CD4-positive, alpha-beta T cell (primary cell): ENCODE data around the gene SFTA2. TPM values are rescaled to one million over a fixed set of nuclear protein-coding genes. Genes with fewer than 3 reads are reported as not detected.

Experiments used
- ATAC-seq: fragments of 200-7000 bp; cut with Tn5 transposase; one replicate; pipeline ENCODE4 v1.10.0; 2022; ENCODE audit warnings: mild to moderate bottlenecking; ENCODE audit not compliant: poor library complexity
- CTCF ChIA-PET: fragments of 350-600 bp; sonication (Branson Sonifier 250); formaldehyde crosslinking; loops from one replicate; lab custom pipeline; 2021; ENCODE audit warnings: antibody characterized with exemption, inconsistent platforms; lab: Charles Lee
- POLR2A ChIA-PET: fragments of 350-600 bp; sonication (Branson Sonifier 250); formaldehyde crosslinking; loops from one replicate; lab custom pipeline; 2021; ENCODE audit warnings: antibody characterized with exemption, inconsistent platforms; lab: Charles Lee
- DNase-seq, 14 experiments: peaks; one replicate each; pipeline ENCODE4 v3.0.0-alpha.2; 2013 to 2020; ENCODE audit warnings: mixed read lengths in 2 of 14
- H3K27ac ChIP-seq, 2 donors: one replicate each; pipeline versions ENCODE4 v1.5.1 to v1.7.0; 2013; ENCODE audit warnings: low read length in 2 of 2, low read depth in 1 of 2, mild to moderate bottlenecking in 1 of 2
- H3K27me3 ChIP-seq, 2 experiments: 1 replicate in 1 of 2; 2 replicates in 1 of 2; pipeline versions ENCODE4 v1.6.1 to v1.7.0; 2013; ENCODE audit warnings: low read length in 2 of 2, control low read depth in 1 of 2, mild to moderate bottlenecking in 1 of 2, moderate library complexity in 1 of 2; ENCODE audit not compliant: insufficient read depth in 2 of 2, control insufficient read depth in 1 of 2
- H3K36me3 ChIP-seq: one replicate; pipeline ENCODE4 v1.6.1; 2013; ENCODE audit warnings: low read length, control low read depth; ENCODE audit not compliant: insufficient read depth
- H3K4me1 ChIP-seq: one replicate; pipeline ENCODE4 v1.6.1; 2013; ENCODE audit warnings: low read length, control low read depth; ENCODE audit not compliant: insufficient read depth
- H3K4me3 ChIP-seq: one replicate; pipeline ENCODE4 v1.5.1; 2013; ENCODE audit warnings: mild to moderate bottlenecking, low read length, moderate library complexity
- H3K9me3 ChIP-seq, 2 experiments: 1 replicate in 1 of 2; 2 replicates in 1 of 2; pipeline versions ENCODE4 v1.6.1 to v1.7.0; 2013; ENCODE audit warnings: low read length in 2 of 2, mild to moderate bottlenecking in 2 of 2, control low read depth in 1 of 2, moderate library complexity in 1 of 2; ENCODE audit not compliant: control insufficient read depth in 1 of 2, insufficient read depth in 1 of 2
- H3K27ac Mint-ChIP-seq: one replicate; pipeline ENCODE4 v1.8.0; 2020; ENCODE audit warnings: mixed read lengths
- H3K27me3 Mint-ChIP-seq: one replicate; pipeline ENCODE4 v1.8.0; 2021; ENCODE audit warnings: mixed read lengths
- H3K36me3 Mint-ChIP-seq: one replicate; pipeline ENCODE4 v1.8.0; 2021; ENCODE audit warnings: low read depth, mixed read lengths
- H3K4me1 Mint-ChIP-seq: one replicate; pipeline ENCODE4 v1.8.0; 2021; ENCODE audit warnings: low read depth, mixed read lengths
- H3K4me3 Mint-ChIP-seq: one replicate; pipeline ENCODE4 v1.8.0; 2020; ENCODE audit warnings: mild to moderate bottlenecking, mixed read lengths
- H3K9me3 Mint-ChIP-seq: one replicate; pipeline ENCODE4 v1.8.0; 2020; ENCODE audit warnings: mixed read lengths
- intact Hi-C, 2 experiments: fragments of 100-400 bp; cut with DNase I in 1 of 2; cut with micrococcal nuclease in 1 of 2; formaldehyde crosslinking; loops; one replicate each; pipeline versions ENCODE4 v1.15.1 to v1.9.0; 2023 to 2025; cut with DNase I, micrococcal nuclease
- polyA plus RNA-seq, 2 donors: library from polyadenylated mRNA; unstranded; fragments of 120-200 nt; gene quantifications; one replicate each; pipeline ENCODE4 v1.2.1, GENCODE V29; 2013
- total RNA-seq, 174 experiments: library from RNA in 2 of 174; stranded (reverse) in 2 of 174; gene quantifications; one replicate each; pipeline ENCODE4 v1.2.3 and lab custom pipeline; 2021 to 2026
- TF ChIP-seq, protein P1 (sequence below): fragments of 200-600 bp; IDR thresholded peaks from one replicate; pipeline ENCODE4 v1.8.0; 2022; ENCODE audit warnings: antibody characterized with exemption, mild to moderate bottlenecking

Gene SFTA2
- total RNA-seq (not detected), total RNA-seq (lab: John Stamatoyannopoulos, UW) (0 to 0.47 (median 0) reads per million in 172 experiments)
- not detected for polyA plus RNA-seq (2013, experiment 1 of 2)
- not detected for polyA plus RNA-seq (2013, experiment 2 of 2)

DNA sequence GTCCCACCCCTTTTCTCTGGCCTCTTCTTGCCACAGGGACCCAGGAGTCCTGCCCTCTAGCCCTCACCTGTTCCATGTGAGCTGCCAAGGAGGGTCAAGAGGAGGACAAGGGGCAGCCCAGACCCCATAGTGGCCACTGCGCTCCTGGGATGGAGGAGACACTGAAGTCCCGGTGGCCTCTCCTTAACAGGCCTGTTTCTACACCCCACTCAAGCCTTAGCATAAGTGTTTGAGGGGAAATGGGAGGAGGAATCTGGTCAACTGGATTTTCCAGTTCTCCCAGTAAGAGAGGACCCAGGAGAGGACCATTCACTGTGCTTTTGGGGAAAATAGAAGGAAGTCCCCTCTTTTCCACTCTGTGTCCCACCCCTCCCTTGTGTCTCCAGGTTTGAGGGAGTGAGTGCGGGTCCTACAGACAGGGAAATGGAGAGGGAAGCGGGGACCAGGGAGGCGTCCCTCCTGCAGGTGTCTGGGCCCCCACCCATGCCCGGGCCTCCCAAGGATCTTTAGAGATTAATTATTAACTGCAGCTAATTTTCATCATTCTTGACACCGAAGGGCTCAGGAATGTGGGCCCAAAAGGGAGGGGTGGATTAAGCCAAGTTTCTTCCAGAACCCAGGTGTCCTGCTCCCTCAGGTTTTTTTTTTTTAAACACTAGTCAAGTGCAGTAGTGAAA is at the start of gene SFTA2:
TSS of gene SFTA2 (minus strand) at position 202 of the 677 bp plus-strand sequence. CDS start at position 128, 74 bp downstream.
- Mint-ChIP-seq H3K4me1 (no peaks in the 10 kb centered on the region), H3K27me3 (no peaks in the 10 kb centered on the region), H3K36me3 (no peaks in the 10 kb centered on the region), H3K4me3 (no peak within 1 kb of the TSS), H3K27ac (no peak within 1 kb of the TSS), H3K9me3 (peaks cover 3% of the 10 kb centered on the region)
- Histone ChIP-seq H3K4me1 (no peaks in the 10 kb centered on the region), H3K4me3 (no peak within 1 kb of the TSS), H3K36me3 (no peaks in the 10 kb centered on the region), H3K27ac (no peak within 1 kb of the TSS), H3K27me3 (no peaks in the 10 kb centered on the region), H3K9me3 (peaks cover 0 to 6% of the 10 kb centered on the region in 2 experiments)
- ChIA-PET POLR2A (no interaction called here), CTCF (no interaction called here)
- ATAC-seq (no peak), DNase-seq (no peak)
- intact Hi-C loops, result loop anchor here in 1 of 2 experiments (5.0 to 10.0 kb wide), 2 partner anchors 45 to 183 kb away; partner anchors contain the start of genes C6orf15 and PSORS1C1
- TF ChIP-seq, protein P1, sequence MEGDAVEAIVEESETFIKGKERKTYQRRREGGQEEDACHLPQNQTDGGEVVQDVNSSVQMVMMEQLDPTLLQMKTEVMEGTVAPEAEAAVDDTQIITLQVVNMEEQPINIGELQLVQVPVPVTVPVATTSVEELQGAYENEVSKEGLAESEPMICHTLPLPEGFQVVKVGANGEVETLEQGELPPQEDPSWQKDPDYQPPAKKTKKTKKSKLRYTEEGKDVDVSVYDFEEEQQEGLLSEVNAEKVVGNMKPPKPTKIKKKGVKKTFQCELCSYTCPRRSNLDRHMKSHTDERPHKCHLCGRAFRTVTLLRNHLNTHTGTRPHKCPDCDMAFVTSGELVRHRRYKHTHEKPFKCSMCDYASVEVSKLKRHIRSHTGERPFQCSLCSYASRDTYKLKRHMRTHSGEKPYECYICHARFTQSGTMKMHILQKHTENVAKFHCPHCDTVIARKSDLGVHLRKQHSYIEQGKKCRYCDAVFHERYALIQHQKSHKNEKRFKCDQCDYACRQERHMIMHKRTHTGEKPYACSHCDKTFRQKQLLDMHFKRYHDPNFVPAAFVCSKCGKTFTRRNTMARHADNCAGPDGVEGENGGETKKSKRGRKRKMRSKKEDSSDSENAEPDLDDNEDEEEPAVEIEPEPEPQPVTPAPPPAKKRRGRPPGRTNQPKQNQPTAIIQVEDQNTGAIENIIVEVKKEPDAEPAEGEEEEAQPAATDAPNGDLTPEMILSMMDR, result no peak

DNA sequence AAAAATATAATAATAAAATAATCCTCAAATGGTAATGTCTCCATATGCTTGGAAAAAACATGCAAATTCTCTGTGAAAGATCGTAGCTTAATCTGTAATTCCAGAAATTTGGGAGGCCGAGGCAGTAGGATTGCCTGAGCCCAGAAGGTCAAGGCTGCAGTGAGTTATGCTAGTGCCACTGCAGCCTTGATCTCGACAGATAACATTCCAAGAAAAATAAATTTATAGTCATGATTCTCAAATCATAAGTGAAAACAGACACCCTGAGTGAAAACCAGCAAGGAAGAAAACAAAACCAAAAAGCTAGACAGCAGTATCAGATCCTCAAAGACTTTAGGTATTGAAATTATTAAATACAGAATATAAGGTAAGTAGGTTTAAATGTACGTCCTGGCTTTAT is 47.7 kb upstream of the SFTA2 start:
- no peaks in the 10 kb centered on the region for H3K9me3 Mint-ChIP-seq
- H3K27me3 Mint-ChIP-seq, result peaks cover 42% of the 10 kb centered on the region

DNA sequence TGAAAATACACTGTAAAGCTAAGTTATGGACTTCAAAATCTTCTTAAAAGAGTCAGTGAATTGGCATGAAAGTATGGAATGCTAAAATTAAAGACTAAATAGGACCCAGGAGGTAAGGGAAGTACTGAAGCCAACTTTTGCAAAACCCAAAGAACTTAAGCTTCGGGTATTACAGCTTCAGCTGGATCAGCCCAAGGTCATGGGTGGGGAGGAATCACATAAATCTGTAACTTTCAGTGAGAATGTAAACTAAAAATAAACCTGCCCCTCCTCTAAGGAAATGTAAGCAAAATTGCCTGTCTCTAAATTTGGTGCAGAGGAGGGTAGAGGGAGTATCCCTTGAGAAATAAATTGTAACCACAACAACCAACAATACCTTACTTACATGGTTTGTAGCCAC is 47.2 kb upstream of the SFTA2 start:
- Histone ChIP-seq H3K4me1 (no peaks in the 10 kb centered on the region), H3K4me3 (no peak overlapping the region), H3K27me3 (peaks cover 4 to 6% of the 10 kb centered on the region in 2 experiments), H3K9me3 (no peaks in the 10 kb centered on the region), H3K27ac (no peak overlapping the region), H3K36me3 (no peaks in the 10 kb centered on the region)
- TF ChIP-seq, protein P1, result no peak
- Mint-ChIP-seq H3K27me3 (peaks cover 42% of the 10 kb centered on the region), H3K9me3 (no peaks in the 10 kb centered on the region), H3K36me3 (no peaks in the 10 kb centered on the region), H3K4me3 (no peak overlapping the region), H3K27ac (no peak overlapping the region), H3K4me1 (no peaks in the 10 kb centered on the region)
- ATAC-seq (no peak), DNase-seq (no peak)
- intact Hi-C loops, result loop anchor here in 1 of 2 experiments (5.0 kb wide), 1 partner anchor 47 kb away; the partner anchor contains the start of gene SFTA2
- ChIA-PET CTCF (interaction anchor here (0.5 to 1.1 kb wide), 2 partner anchors 21 to 191 kb away, joined by 3 to 5 read pairs; no protein-coding TSS in a partner anchor), POLR2A (interaction anchor here (1.2 kb wide), 1 partner anchor 23 kb away, joined by 5 read pairs; no protein-coding TSS in a partner anchor)

More for the DNA sequence above, 47.7 kb upstream of the SFTA2 start:
- H3K36me3 ChIP-seq, result no peaks in the 10 kb centered on the region
- no peak for DNase-seq
- H3K27me3 ChIP-seq, result peaks cover 4 to 6% of the 10 kb centered on the region in 2 experiments
- Mint-ChIP-seq H3K36me3 (no peaks in the 10 kb centered on the region), H3K4me3 (no peak overlapping the region), H3K4me1 (no peaks in the 10 kb centered on the region), H3K27ac (no peak overlapping the region)
- intact Hi-C loops, result loop anchor here in 1 of 2 experiments (5.0 kb wide), 1 partner anchor 47 kb away; the partner anchor contains the start of gene SFTA2
- no peaks in the 10 kb centered on the region for H3K9me3 ChIP-seq
- H3K4me1 ChIP-seq, result no peaks in the 10 kb centered on the region
- H3K4me3 ChIP-seq, result no peak overlapping the region
- no peak overlapping the region for H3K27ac ChIP-seq
- ChIA-PET CTCF (interaction anchor here (1.1 kb wide), 1 partner anchor 20 kb away, joined by 3 read pairs; no protein-coding TSS in a partner anchor), POLR2A (no interaction called here)
- ATAC-seq, result no peak
- TF ChIP-seq, protein P1, result no peak
